Measurements from ENCODE around the gene EP400.
"Not testable (repeated sequence)": the region's sequence is repeated elsewhere in the genome, so short reads cannot be mapped to it uniquely, and the experiment has no call there.

Gene EP400

GRCh38 chr12:131946757-131947156 lies 3.0 kb upstream of the EP400 start:
- no peak overlapping the region for H3K27ac ChIP-seq

DNA sequence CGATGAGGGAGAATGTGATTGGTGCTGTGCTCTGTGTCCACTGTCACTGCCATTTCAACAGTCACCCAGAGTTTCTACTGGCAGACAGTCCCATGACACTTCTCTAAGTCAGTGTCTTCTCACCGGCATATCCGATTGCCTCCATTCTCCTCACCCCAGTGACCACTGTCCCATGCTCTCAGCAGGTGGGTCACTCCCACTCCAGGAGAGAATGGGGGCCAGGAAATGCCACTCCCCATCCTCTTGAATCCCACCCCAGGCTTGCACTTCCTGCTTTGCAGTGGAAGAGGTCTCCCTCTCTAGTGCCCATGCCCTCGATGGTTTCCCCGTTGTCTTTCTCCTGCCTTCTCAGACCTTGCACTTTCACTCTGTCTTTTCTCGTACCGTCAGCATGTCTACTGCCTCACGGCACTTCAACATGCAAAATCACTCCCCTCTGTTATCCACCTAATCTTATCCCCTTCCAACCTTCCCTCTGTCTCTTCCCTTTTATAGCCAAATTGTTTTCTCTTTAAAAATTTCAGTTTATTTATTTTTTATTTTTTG lies 2.2 kb upstream of the EP400 start:
- H3K27ac ChIP-seq = no peak overlapping the region
- no peak for DNase-seq (ENCODE audit: low read depth, low spot score)

More at GRCh38 chr12:131946757-131947156, 3.0 kb upstream of the EP400 start:
- no peak for DNase-seq (ENCODE audit: low read depth, low spot score)

DNA sequence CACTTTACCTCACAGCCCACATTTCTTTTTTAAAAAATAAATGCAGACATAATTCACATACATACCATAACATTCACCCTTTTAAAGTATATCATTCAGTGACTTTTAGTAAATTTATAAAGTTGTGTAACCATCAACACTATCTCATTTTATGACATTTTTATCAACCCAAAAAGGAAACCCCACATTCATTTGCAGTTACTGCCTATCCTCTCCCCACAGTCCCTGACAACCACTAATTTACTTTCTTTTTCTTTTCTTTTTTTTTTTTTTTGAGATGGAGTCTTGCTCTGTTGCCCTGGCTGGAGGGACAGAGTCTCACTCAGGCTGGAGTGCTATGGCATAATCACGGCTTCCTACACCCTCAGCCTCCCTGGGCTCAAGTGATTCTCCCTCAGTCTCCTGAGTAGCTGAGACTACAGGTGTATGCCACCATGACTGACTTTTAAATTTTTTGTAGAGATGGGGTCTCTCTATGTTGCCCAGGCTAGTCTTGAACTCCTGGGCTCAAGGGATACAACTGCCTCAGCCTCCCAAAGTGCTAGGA lies 1.5 kb upstream of the EP400 start:
- DNase-seq (ENCODE audit: low read depth, low spot score) = no peak
- no peak overlapping the region for H3K27ac ChIP-seq

GRCh38 chr12:131948713-131949430 lies 870 bp upstream of the EP400 start:
- H3K27ac ChIP-seq; DNase-seq (ENCODE audit: low read depth, low spot score): not testable (repeated sequence)

- H3K27ac ChIP-seq = peak overlapping the region; percentile 52
- DNase-seq (ENCODE audit: low read depth, low spot score) = no peak
Observed at GRCh38 chr12:131950182-131950913, 606 bp downstream of the EP400 start.

DNA sequence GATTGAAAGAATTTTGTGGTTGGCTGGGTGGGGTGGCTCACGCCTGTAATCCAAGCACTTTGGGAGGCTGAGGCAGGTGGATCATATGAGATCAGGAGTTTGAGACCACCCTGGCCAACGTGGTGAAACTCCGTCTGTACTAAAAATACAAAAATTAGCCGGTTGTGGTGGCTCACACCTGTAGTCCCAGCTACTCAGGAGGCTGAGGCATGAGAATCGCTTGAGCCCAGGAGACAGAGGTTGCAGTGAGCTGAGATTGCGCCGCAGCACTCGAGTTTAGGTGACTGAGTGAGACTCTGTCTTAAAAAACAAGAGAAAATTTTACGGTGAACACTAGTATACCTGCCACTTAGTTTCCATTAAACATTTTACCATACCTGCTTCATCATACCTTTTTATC lies 4.1 kb downstream of the EP400 start:
- not testable (repeated sequence) for H3K27ac ChIP-seq; DNase-seq (ENCODE audit: low read depth, low spot score)

DNA sequence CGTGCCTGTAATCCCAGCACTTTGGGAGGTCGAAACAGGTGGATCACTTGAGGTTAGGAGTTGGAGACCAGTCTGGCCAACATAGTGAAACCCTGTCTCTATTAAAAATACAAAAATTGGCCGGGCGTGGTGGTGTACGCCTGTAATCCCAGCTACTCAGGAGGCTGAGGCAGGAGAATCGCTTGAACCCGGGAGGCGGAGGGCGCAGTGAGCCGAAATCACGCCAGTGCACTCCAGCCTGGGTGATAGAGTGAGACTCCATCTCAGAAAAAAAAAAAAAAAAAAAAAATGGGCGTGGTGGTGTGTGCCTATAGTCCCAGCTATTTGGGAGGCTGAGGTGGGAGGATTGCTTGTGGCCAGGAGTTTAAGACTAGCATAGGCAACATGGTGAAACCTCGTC lies 4.7 kb downstream of the EP400 start:
- not testable (repeated sequence) for H3K27ac ChIP-seq; DNase-seq (ENCODE audit: low read depth, low spot score)

- no peak overlapping the region for H3K27ac ChIP-seq
Observed at GRCh38 chr12:131959116-131959515, 9.4 kb downstream of the EP400 start.

DNA sequence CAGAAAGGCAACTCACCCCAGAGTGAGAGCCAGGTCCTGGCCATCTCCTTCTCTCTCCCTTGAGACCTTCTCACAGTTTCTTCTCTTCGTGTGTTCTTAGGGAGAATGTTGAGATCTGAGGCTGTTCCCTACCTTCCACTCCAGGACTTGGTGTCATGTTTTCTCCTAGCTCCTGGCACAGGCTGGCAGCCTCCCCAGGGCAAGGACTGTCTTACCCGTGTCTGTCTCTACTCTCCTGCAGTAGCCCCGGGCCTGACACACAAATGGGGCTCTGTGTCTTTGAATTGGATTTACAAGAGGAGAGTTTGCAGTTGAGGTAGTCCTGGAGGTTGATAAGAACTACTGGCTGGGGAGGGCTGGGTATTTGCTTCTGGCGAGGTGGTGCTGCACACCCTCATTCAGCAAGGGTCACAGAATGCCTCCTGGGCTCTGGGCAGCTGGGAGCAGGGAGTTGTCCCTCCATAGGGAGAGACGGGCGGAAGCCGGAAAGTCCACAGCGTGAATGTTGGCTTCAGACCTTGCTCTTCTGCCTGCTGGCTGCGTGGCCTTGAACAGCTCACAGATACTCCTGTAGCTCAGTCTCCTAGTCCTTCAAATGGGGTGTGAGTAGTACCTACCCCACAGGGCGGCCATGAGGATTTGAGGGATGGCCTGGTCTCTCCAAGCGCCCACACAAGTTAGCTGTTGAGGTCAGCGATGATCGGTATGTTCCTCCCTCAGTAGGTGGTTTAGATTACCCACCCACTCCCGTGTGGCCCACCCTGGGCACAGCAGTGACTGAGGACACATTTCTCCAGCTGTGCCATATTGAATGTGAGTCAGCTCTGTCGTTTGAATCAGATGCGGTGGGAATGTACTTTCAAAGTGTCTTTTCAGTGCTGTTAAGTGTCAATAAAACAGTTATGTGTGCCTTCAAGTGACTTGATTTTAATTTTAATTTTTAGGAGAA lies 10.2 kb downstream of the EP400 start:
- no peak for DNase-seq (ENCODE audit: low read depth, low spot score)

More at GRCh38 chr12:131959116-131959515, 9.4 kb downstream of the EP400 start:
- no peak for DNase-seq (ENCODE audit: low read depth, low spot score)

GRCh38 chr12:131960590-131961325 lies 11.0 kb downstream of the EP400 start:
- not testable (repeated sequence) for DNase-seq (ENCODE audit: low read depth, low spot score)

More for the DNA sequence above, 10.2 kb downstream of the EP400 start:
- H3K27ac ChIP-seq = no peak overlapping the region

DNA sequence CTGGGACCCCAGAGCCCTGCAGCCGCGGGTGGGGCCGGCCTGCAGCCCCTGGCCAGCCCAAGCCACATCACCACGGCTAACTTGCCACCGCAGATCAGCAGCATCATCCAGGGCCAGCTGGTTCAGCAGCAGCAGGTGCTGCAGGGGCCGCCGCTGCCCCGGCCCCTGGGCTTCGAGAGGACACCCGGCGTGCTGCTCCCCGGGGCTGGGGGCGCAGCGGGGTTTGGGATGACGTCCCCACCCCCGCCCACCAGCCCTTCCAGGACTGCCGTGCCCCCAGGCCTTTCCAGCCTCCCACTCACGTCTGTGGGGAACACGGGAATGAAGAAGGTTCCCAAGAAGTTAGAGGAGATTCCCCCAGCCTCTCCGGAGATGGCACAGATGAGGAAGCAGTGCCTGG lies 11.6 kb downstream of the EP400 start:
- DNase-seq (ENCODE audit: low read depth, low spot score); H3K27ac ChIP-seq: not testable (repeated sequence)

More at GRCh38 chr12:131960590-131961325, 11.0 kb downstream of the EP400 start:
- not testable (repeated sequence) for H3K27ac ChIP-seq

GRCh38 chr12:131962069-131962468 lies 12.3 kb downstream of the EP400 start:
- H3K27ac ChIP-seq = no peak overlapping the region
- no peak for DNase-seq (ENCODE audit: low read depth, low spot score)

GRCh38 chr12:131963381-131963780 lies 13.6 kb downstream of the EP400 start:
- no peak for DNase-seq (ENCODE audit: low read depth, low spot score)
- no peak overlapping the region for H3K27ac ChIP-seq

DNA sequence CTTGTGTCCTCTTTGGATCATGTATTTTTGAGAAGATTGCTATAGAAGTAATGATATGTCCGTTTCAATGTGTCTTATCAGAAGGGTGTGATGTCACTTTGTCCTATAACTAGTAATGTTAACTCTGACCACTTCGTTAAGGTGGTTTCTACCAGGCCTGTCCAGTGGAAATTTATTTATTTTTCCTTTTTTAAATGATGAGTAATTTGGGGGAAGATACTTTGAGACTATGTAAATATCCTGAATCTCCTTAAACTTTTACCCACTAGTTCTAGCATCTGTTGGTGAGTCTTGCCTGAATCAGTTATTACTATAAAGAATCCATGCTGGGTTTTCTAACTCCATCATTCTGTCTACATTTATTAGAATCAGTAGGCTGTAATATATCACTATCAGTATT lies 15.3 kb downstream of the EP400 start:
- H3K27ac ChIP-seq = no peak overlapping the region
- DNase-seq (ENCODE audit: low read depth, low spot score) = no peak

DNA sequence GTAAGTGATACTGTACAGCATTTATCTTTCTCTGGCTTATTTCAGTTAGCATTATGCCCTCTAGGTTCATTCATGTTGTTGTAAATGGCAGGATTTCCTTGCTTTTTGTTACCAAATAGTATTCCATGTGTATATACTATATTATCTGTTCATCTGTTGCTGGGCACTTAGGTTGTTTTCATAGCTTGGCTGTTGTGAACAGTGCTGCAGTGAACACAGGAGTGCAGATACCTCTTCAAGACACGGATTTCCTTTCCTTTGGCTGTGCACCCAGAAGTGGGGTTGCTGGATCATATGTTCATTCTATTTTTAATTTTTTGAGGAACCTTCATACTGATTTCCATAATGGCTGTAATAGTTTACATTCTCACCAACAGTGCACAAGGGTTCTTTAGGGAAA lies 21.5 kb downstream of the EP400 start:
- no peak for DNase-seq (ENCODE audit: low read depth, low spot score)
- no peak overlapping the region for H3K27ac ChIP-seq

GRCh38 chr12:131975228-131975627 lies 25.5 kb downstream of the EP400 start:
- no peak for DNase-seq (ENCODE audit: low read depth, low spot score)
- no peak overlapping the region for H3K27ac ChIP-seq

DNA sequence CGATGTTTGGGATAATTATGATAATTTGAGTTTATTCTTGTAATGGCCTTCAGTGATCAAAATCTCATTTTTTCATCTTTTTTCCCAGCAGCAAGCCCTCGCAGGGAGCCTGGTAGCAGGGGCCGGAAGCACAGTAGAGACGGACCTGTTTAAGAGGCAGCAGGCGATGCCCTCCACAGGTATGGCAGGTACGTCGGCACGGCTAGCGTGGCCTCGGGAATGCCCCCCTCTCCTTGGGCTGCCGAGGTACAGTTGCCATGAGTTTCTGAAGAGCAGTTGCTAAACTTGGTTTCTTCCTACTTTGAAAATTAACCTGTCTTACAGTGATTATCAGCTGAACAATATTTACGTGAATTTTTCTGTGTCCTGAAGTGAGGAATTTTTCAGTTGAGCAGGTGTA lies 29.9 kb downstream of the EP400 start:
- no peak overlapping the region for H3K27ac ChIP-seq
- DNase-seq (ENCODE audit: low read depth, low spot score) = no peak

GRCh38 chr12:131980263-131980662 lies 30.5 kb downstream of the EP400 start:
- no peak for DNase-seq (ENCODE audit: low read depth, low spot score)
- no peak overlapping the region for H3K27ac ChIP-seq

DNA sequence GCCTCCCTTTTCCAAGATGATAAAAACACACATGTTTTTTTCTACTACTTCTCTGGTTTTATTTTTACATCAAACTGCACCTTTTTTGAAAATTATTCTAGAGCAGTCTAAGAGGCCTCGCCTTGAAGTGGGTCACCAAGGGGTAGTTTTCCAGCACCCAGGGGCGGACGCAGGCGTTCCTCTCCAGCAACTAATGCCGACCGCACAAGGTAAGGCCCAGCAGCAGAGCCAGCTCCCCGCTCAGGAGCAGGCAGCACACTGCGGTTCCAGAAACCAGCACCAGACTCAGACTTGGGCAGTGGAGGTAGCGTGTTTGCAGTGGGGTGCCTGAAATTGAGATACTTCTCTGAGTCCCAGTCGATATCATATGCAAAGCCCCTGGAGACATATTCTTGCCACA lies 31.6 kb downstream of the EP400 start:
- H3K27ac ChIP-seq = no peak overlapping the region
- no peak for DNase-seq (ENCODE audit: low read depth, low spot score)

All from epithelial cell of prostate (primary cell).